GM12891 (cell line): ENCODE data around the gene GRPEL1.

Experiments used
- DNase-seq: peaks from one replicate; pipeline ENCODE4 v3.0.0; 2011; ENCODE audit warnings: low spot score; ENCODE audit not compliant: insufficient read length
- FAIRE-seq: peaks from 2 replicates; lab custom pipeline; 2011; peaks lifted over from hg19 to GRCh38; lab: Jason Lieb, UNC
- PAX5 ChIP-seq: IDR thresholded peaks from 2 replicates; pipeline ENCODE4 v1.6.1; 2011; ENCODE audit warnings: low read length, moderate library complexity, mild to moderate bottlenecking; ENCODE audit not compliant: insufficient read depth, severe bottlenecking
- POLR2A ChIP-seq: IDR thresholded peaks from 2 replicates; pipeline ENCODE4 v1.6.1; 2011; ENCODE audit warnings: low read depth, low read length, control low read depth
- POLR2AphosphoS5 ChIP-seq: IDR thresholded peaks from 2 replicates; pipeline ENCODE4 v1.6.1; 2011; ENCODE audit warnings: low read depth, low read length, control low read depth
- POU2F2 ChIP-seq: IDR thresholded peaks from 2 replicates; pipeline ENCODE4 v1.6.1; 2011; ENCODE audit warnings: low read depth, mild to moderate bottlenecking, control low read depth, low read length, moderate library complexity
- SPI1 ChIP-seq: IDR thresholded peaks from 2 replicates; pipeline ENCODE4 v1.6.1; 2011; ENCODE audit warnings: low read depth, low read length, control low read depth
- TAF1 ChIP-seq: IDR thresholded peaks from 2 replicates; pipeline ENCODE4 v1.6.1; 2011; ENCODE audit warnings: low read depth, low read length, control low read depth

GRPEL1 gene

GRCh38 chr4:7020856-7021255 lies 47.0 kb downstream of the GRPEL1 start:
- DNase-seq, result no peak
- no peak for TF ChIP-seq POLR2AphosphoS5
- no peak for TF ChIP-seq POU2F2
- TF ChIP-seq TAF1, result no peak
- no peak for TF ChIP-seq SPI1
- TF ChIP-seq PAX5, result no peak
- TF ChIP-seq POLR2A, result no peak
- FAIRE-seq, result no peak

GRCh38 chr4:7020290-7020689 lies 47.6 kb downstream of the GRPEL1 start:
- no peak for DNase-seq
- TF ChIP-seq TAF1 (no peak), POLR2A (no peak), PAX5 (no peak), SPI1 (no peak), POU2F2 (no peak), POLR2AphosphoS5 (no peak)
- FAIRE-seq, result no peak

GRCh38 chr4:7019367-7019766 lies 48.5 kb downstream of the GRPEL1 start:
- DNase-seq, result no peak
- TF ChIP-seq POLR2A, result no peak
- no peak for TF ChIP-seq PAX5
- no peak for TF ChIP-seq POLR2AphosphoS5
- TF ChIP-seq TAF1, result no peak
- no peak for FAIRE-seq

GRCh38 chr4:7018281-7018680 lies 49.6 kb downstream of the GRPEL1 start:
- no peak for FAIRE-seq
- TF ChIP-seq TAF1, result no peak
- TF ChIP-seq POU2F2, result no peak
- TF ChIP-seq POLR2A, result no peak
- no peak for DNase-seq

DNA sequence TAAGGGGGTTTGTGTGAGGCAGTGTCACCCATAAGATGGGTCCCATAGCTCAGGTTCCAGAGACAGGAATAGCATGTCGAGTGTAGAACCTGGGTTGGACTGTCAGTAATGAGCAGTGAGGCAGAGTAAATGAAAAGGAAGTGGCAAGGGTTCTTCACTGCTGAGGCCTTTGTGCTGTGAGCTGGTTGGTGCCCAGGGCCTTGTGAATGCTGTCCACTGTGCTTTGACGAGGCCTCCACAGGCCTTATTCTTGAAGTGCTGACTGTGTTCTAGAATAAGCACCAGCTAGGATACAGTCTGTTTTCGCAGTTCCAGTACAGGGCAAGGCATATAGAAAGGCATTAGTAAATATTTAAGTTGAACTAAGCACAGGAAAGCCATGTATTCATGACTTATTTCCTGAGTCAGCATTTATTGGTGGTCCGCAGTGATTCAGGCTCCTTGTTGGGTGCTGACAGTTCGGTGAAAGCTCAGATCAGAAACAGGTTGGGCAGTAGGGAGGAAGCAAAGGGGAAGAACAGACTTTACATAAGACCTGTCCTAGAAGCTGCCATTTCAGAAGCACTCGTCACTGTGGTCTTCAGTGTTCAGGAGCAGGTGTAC lies 50.3 kb downstream of the GRPEL1 start:
- DNase-seq (no peak), FAIRE-seq (no peak)
- no peak for TF ChIP-seq PAX5
- TF ChIP-seq TAF1, result no peak
- no peak for TF ChIP-seq SPI1
- no peak for TF ChIP-seq POLR2A
- no peak for TF ChIP-seq POLR2AphosphoS5
- no peak for TF ChIP-seq POU2F2

GRCh38 chr4:7016512-7016911 lies 51.4 kb downstream of the GRPEL1 start:
- no peak for DNase-seq
- no peak for TF ChIP-seq POLR2AphosphoS5
- TF ChIP-seq POU2F2, result no peak
- no peak for TF ChIP-seq PAX5
- no peak for TF ChIP-seq TAF1
- TF ChIP-seq SPI1, result no peak
- no peak for TF ChIP-seq POLR2A
- FAIRE-seq, result no peak

GRCh38 chr4:7016086-7016485 lies 51.8 kb downstream of the GRPEL1 start:
- FAIRE-seq, result no peak
- no peak for DNase-seq
- TF ChIP-seq TAF1 (no peak), POLR2AphosphoS5 (no peak), POU2F2 (no peak), PAX5 (no peak), SPI1 (no peak), POLR2A (no peak)

- DNase-seq (no peak), FAIRE-seq (no peak)
Measured at GRCh38 chr4:7015383-7016035, 52.4 kb downstream of the GRPEL1 start.

GRCh38 chr4:7014815-7015214 lies 53.0 kb downstream of the GRPEL1 start:
- no peak for FAIRE-seq
- DNase-seq, result no peak
- TF ChIP-seq POLR2A (no peak), POU2F2 (no peak), TAF1 (no peak), PAX5 (no peak), POLR2AphosphoS5 (no peak), SPI1 (no peak)

More at GRCh38 chr4:7015383-7016035, 52.4 kb downstream of the GRPEL1 start:
- TF ChIP-seq SPI1, result no peak
- no peak for TF ChIP-seq POLR2AphosphoS5
- no peak for TF ChIP-seq POLR2A
- TF ChIP-seq POU2F2, result no peak
- TF ChIP-seq TAF1, result no peak
- TF ChIP-seq PAX5, result no peak

GRCh38 chr4:7013175-7013574 lies 54.7 kb downstream of the GRPEL1 start:
- FAIRE-seq, result no peak
- TF ChIP-seq POLR2AphosphoS5 (no peak), TAF1 (no peak), PAX5 (no peak), POU2F2 (no peak), SPI1 (no peak), POLR2A (no peak)

DNA sequence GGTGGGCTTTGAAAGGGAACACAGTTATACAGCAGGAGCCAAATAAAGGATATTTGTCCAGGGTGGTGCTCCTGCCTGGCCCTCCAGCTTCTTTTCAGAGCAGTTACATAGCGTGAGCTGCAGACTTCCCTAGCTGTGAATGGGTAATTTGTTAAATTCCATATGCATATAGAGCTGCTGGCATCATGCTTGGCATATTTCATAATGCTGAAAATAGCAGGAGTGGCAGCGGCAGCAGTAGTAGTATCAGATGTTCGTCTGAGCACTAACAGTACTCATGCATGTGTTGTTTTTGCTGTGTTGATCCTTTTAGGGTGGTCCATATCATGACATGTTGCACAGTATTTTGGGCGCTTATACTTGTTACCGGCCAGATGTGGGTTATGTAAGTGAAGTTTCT lies 58.3 kb downstream of the GRPEL1 start:
- TF ChIP-seq POU2F2 (no peak), TAF1 (no peak), PAX5 (no peak)
- DNase-seq (no peak), FAIRE-seq (no peak)

More at GRCh38 chr4:7013175-7013574, 54.7 kb downstream of the GRPEL1 start:
- DNase-seq, result no peak
